ENCODE measurements around the gene CLEC2D. TPM values are rescaled to one million over a fixed set of nuclear protein-coding genes. Genes with fewer than 3 reads are reported as not detected.
"Not testable (repeated sequence)": the region's sequence is repeated elsewhere in the genome, so short reads cannot be mapped to it uniquely, and the experiment has no call there.

CLEC2D gene
- total and polyA plus RNA-seq, 2 donors (not counting 1 experiment from before 2014, with no cell fraction given), result 158 to 426 TPM

GRCh38 chr12:9685366-9685765, 15.9 kb downstream of the CLEC2D start:
- ChIA-PET POLR2A (interaction anchor here (1.4 kb wide), 1 partner anchor 11 kb away, joined by 4 read pairs; no protein-coding TSS in a partner anchor), CTCF (interaction anchor here (0.9 to 1.8 kb wide), 4 partner anchors 10 to 65 kb away, joined by 3 to 5 read pairs (median 3); no protein-coding TSS in a partner anchor)
- 79% methylated on average over 3 of the region's 5 CpGs for WGBS (ENCODE audit: insufficient coverage)
- H2AFZ ChIP-seq (ENCODE audit: insufficient read depth, low read depth, low read length, poor library complexity, severe bottlenecking); H4K20me1 ChIP-seq (ENCODE audit: control insufficient read depth, insufficient read depth, low read length, poor library complexity, severe bottlenecking); H3K9me3 Mint-ChIP-seq (ENCODE audit: insufficient read depth); H3K27me3 ChIP-seq (replicated peaks in 1 of 4; ENCODE audit: control extremely low read depth in 1 of 4, control insufficient read depth in 3 of 4, insufficient read depth in 4 of 4, low read length in 3 of 4); H3K27me3 Mint-ChIP-seq: not testable (repeated sequence)
- Histone ChIP-seq H3K9me3 (ENCODE audit: control extremely low read depth in 1 of 3, control insufficient read depth in 2 of 3, insufficient read depth in 1 of 3, low read length in 2 of 3) (peaks cover 3 to 16% (median 6%) of the 10 kb centered on the region in 3 donors), H3K4me3 (ENCODE audit: control extremely low read depth in 1 of 5, extremely low read depth in 1 of 5, insufficient read depth in 1 of 5, low read depth in 2 of 5, low read length in 4 of 5) (peak overlapping the region in 1 of 5 experiments; percentile 22), H3K27ac (ENCODE audit: low read length in 2 of 2) (peak overlapping the region; percentile 42 to 65), H3K79me2 (ENCODE audit: control insufficient read depth, insufficient read depth, low read length) (peaks cover 92% of the 10 kb centered on the region), H3K9ac (ENCODE audit: low read length) (peak overlapping the region; percentile 26), H3K4me2 (replicated peaks; ENCODE audit: low read depth, low read length, poor library complexity, severe bottlenecking) (peak overlapping the region; percentile 55), H3K36me3 (replicated peaks in 1 of 2; ENCODE audit: control extremely low read depth in 1 of 2, control insufficient read depth in 1 of 2, extremely low read depth in 1 of 2, insufficient read depth in 2 of 2, low read length in 1 of 2) (peaks cover 35 to 91% of the 10 kb centered on the region in 2 experiments), H3K4me1 (ENCODE audit: control insufficient read depth in 2 of 2, insufficient read depth in 2 of 2, low read length in 2 of 2) (peaks cover 33 to 44% of the 10 kb centered on the region in 2 donors)
- DNase-seq (peak; percentile 28), ATAC-seq (ENCODE audit: low read depth) (peak; percentile 47)
- Mint-ChIP-seq H3K27ac (peak overlapping the region; percentile 69), H3K4me3 (peak overlapping the region; percentile 45), H3K4me1 (peaks cover 57% of the 10 kb centered on the region)
- intact Hi-C loops (cut with micrococcal nuclease), result loop anchor here (2.0 to 5.0 kb wide), 2 partner anchors 17 to 38 kb away; partner anchors contain the start of gene CLEC2D

- Histone ChIP-seq H3K4me1 (ENCODE audit: control insufficient read depth in 2 of 2, insufficient read depth in 2 of 2, low read length in 2 of 2) (peaks cover 33 to 44% of the 10 kb centered on the region in 2 donors), H3K4me3 (ENCODE audit: control extremely low read depth in 1 of 5, extremely low read depth in 1 of 5, insufficient read depth in 1 of 5, low read depth in 2 of 5, low read length in 4 of 5) (no peak overlapping the region), H4K20me1 (ENCODE audit: control insufficient read depth, insufficient read depth, low read length, poor library complexity, severe bottlenecking) (no peaks in the 10 kb centered on the region), H3K4me2 (replicated peaks; ENCODE audit: low read depth, low read length, poor library complexity, severe bottlenecking) (peak overlapping the region; percentile 55), H3K36me3 (replicated peaks in 1 of 2; ENCODE audit: control extremely low read depth in 1 of 2, control insufficient read depth in 1 of 2, extremely low read depth in 1 of 2, insufficient read depth in 2 of 2, low read length in 1 of 2) (peaks cover 34 to 88% of the 10 kb centered on the region in 2 experiments), H3K27ac (ENCODE audit: low read length in 2 of 2) (peak overlapping the region; percentile 42 to 65), H3K9ac (ENCODE audit: low read length) (no peak overlapping the region), H3K27me3 (replicated peaks in 1 of 4; ENCODE audit: control extremely low read depth in 1 of 4, control insufficient read depth in 3 of 4, insufficient read depth in 4 of 4, low read length in 3 of 4) (no peaks in the 10 kb centered on the region), H3K79me2 (ENCODE audit: control insufficient read depth, insufficient read depth, low read length) (peaks cover 87% of the 10 kb centered on the region), H2AFZ (ENCODE audit: insufficient read depth, low read depth, low read length, poor library complexity, severe bottlenecking) (no peak overlapping the region), H3K9me3 (ENCODE audit: control extremely low read depth in 1 of 3, control insufficient read depth in 2 of 3, insufficient read depth in 1 of 3, low read length in 2 of 3) (peaks cover 3 to 11% (median 5%) of the 10 kb centered on the region in 3 donors)
- ChIA-PET POLR2A (interaction anchor here (1.4 kb wide), 1 partner anchor 12 kb away, joined by 4 read pairs; no protein-coding TSS in a partner anchor), CTCF (interaction anchor here (1.8 to 2.0 kb wide), 2 partner anchors 22 to 52 kb away, joined by 5 to 10 read pairs; no protein-coding TSS in a partner anchor)
- 70% methylated on average over 2 of the region's 4 CpGs for WGBS (ENCODE audit: insufficient coverage)
- H3K27ac Mint-ChIP-seq, result peak overlapping the region; percentile 69
- H3K4me1 Mint-ChIP-seq, result peaks cover 55% of the 10 kb centered on the region
- H3K27me3 Mint-ChIP-seq, result no peaks in the 10 kb centered on the region
- intact Hi-C loops (cut with micrococcal nuclease), result loop anchor here (2.0 to 5.0 kb wide), 2 partner anchors 17 to 39 kb away; partner anchors contain the start of gene CLEC2D
- DNase-seq (no peak), ATAC-seq (ENCODE audit: low read depth) (no peak)
- peaks cover 2% of the 10 kb centered on the region for H3K9me3 Mint-ChIP-seq (ENCODE audit: insufficient read depth)
- peak overlapping the region; percentile 45 for H3K4me3 Mint-ChIP-seq
- TF ChIP-seq EZH2 (IDR thresholded peaks at IDR 0.05; ENCODE audit: borderline replicate concordance, insufficient read depth, low read depth, low read length, poor library complexity, severe bottlenecking) (no peak), CTCF (IDR thresholded peaks at IDR 0.05) (no peak)
These were observed 16.4 kb downstream of the CLEC2D start for GRCh38 chr12:9685915-9686314.
